ENCODE data around the gene PSTPIP2. TPM values are rescaled to one million over a fixed set of nuclear protein-coding genes. Genes with fewer than 3 reads are reported as not detected.
"Not testable (repeated sequence)": the region's sequence is repeated elsewhere in the genome, so short reads cannot be mapped to it uniquely, and the experiment has no call there.

The PSTPIP2 gene
- total and polyA plus RNA-seq, 2 experiments from 2014 or later: 11.9 to 24.5 TPM

DNA sequence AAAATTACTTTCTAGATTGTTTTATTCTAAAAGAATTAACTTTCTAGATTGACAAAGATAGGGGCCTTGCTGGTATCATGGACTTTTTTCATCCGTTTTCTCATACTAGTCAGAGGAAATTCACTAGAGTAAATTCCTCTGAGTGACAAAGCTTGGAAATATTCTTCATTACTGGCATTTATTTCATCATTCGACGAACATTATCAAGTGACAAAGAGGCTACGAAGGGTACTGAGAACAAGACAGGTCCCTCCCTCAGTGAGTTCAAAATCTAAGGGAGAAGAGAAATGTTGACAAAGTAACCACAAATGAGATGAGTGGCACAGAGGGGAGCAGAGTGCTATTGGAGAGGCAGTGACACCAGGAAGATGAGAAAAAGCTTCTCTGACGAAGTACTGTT, 109.2 kb downstream of the PSTPIP2 start:
- peak overlapping the region; percentile 55 for H3K27ac ChIP-seq
- H3K27me3 ChIP-seq: no peaks in the 10 kb centered on the region
- H3K9me2 ChIP-seq (replicated peaks; ENCODE audit: insufficient read depth): no peaks in the 10 kb centered on the region
- H3K79me2 ChIP-seq: peaks cover 86% of the 10 kb centered on the region
- no peak overlapping the region for H3K4me3 ChIP-seq
- H3K4me1 ChIP-seq (ENCODE audit: insufficient read depth): peaks cover 7% of the 10 kb centered on the region
- no peaks in the 10 kb centered on the region for H3K36me3 ChIP-seq (replicated peaks; ENCODE audit: insufficient read depth, low read depth)
- no peak overlapping the region for H2AFZ ChIP-seq
- TF ChIP-seq EZH2 (IDR thresholded peaks at IDR 0.05; ENCODE audit: borderline replicate concordance): no peak
- TF ChIP-seq, protein P1, sequence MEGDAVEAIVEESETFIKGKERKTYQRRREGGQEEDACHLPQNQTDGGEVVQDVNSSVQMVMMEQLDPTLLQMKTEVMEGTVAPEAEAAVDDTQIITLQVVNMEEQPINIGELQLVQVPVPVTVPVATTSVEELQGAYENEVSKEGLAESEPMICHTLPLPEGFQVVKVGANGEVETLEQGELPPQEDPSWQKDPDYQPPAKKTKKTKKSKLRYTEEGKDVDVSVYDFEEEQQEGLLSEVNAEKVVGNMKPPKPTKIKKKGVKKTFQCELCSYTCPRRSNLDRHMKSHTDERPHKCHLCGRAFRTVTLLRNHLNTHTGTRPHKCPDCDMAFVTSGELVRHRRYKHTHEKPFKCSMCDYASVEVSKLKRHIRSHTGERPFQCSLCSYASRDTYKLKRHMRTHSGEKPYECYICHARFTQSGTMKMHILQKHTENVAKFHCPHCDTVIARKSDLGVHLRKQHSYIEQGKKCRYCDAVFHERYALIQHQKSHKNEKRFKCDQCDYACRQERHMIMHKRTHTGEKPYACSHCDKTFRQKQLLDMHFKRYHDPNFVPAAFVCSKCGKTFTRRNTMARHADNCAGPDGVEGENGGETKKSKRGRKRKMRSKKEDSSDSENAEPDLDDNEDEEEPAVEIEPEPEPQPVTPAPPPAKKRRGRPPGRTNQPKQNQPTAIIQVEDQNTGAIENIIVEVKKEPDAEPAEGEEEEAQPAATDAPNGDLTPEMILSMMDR (IDR thresholded peaks at IDR 0.05; ENCODE audit: poor library complexity): no peak
- no peak for TF ChIP-seq EZH2phosphoT487 (IDR thresholded peaks at IDR 0.05; ENCODE audit: low read depth, severe bottlenecking, unreplicated experiment)
- no peak overlapping the region for H3K4me2 ChIP-seq
- 93% methylated on average over 5 of the region's 5 CpGs for WGBS (ENCODE audit: low lambda C conversion rate, missing lambda C conversion rate)
- no peak for DNase-seq (ENCODE audit: low spot score)
- H4K20me1 ChIP-seq (ENCODE audit: insufficient read depth, poor library complexity, severe bottlenecking): peaks cover 17% of the 10 kb centered on the region
- H3K9me3 ChIP-seq (ENCODE audit: low read depth): no peaks in the 10 kb centered on the region

DNA sequence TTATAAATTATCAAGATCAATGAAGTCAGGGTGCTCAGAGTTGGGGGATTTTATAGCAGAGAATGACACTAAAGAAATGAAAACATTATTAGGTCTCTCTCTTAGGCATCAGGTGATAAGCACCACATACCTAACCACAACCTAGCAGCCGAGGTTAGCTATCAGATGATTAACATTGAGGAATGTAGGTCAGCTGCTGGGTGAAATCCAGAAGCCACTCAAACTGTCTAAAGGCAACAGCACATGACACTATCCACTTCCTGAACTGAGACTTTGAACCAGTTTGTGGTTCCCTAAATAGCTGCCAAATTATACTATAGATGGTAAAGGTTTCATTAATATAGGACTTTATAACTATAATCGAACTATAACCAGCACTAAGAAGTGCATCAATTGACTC, 109.6 kb downstream of the PSTPIP2 start:
- peak; percentile 36 for DNase-seq (ENCODE audit: low spot score)
- no peak overlapping the region for H3K4me3 ChIP-seq
- WGBS (ENCODE audit: low lambda C conversion rate, missing lambda C conversion rate): 45% methylated on average over 2 of the region's 2 CpGs
- H3K9me2 ChIP-seq (replicated peaks; ENCODE audit: insufficient read depth): no peaks in the 10 kb centered on the region
- H3K4me1 ChIP-seq (ENCODE audit: insufficient read depth): peaks cover 7% of the 10 kb centered on the region
- H3K4me2 ChIP-seq: no peak overlapping the region
- no peaks in the 10 kb centered on the region for H3K9me3 ChIP-seq (ENCODE audit: low read depth)
- TF ChIP-seq EZH2 (IDR thresholded peaks at IDR 0.05; ENCODE audit: borderline replicate concordance): no peak
- TF ChIP-seq, protein P1 (IDR thresholded peaks at IDR 0.05; ENCODE audit: poor library complexity): no peak
- no peak for TF ChIP-seq EZH2phosphoT487 (IDR thresholded peaks at IDR 0.05; ENCODE audit: low read depth, severe bottlenecking, unreplicated experiment)
- peak overlapping the region; percentile 55 for H3K27ac ChIP-seq
- peaks cover 17% of the 10 kb centered on the region for H4K20me1 ChIP-seq (ENCODE audit: insufficient read depth, poor library complexity, severe bottlenecking)
- H2AFZ ChIP-seq: no peak overlapping the region
- no peaks in the 10 kb centered on the region for H3K27me3 ChIP-seq
- peaks cover 88% of the 10 kb centered on the region for H3K79me2 ChIP-seq
- H3K36me3 ChIP-seq (replicated peaks; ENCODE audit: insufficient read depth, low read depth): no peaks in the 10 kb centered on the region

DNA sequence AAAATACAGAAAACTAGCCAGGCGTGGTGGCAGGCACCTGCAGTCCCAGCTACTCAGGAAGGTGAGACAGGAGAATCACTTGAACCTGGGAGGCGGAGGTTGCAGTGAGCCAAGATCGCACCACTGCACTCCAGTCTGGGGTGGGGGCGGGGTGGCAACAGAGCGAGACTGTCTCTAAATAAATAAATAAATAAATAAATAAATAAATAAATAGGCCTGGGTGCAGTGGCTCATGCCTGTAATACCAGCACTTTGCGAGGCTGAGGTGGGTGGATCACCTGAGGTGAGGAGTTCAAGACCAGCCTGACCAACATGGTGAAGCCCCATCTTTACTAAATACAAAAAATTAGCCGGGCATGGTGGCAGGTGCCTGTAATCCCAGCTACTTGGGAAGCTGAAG, 112.6 kb downstream of the PSTPIP2 start:
- H3K9me2 ChIP-seq (replicated peaks; ENCODE audit: insufficient read depth); H3K9me3 ChIP-seq (ENCODE audit: low read depth); H3K4me1 ChIP-seq (ENCODE audit: insufficient read depth); H3K27me3 ChIP-seq; H3K27ac ChIP-seq; DNase-seq (ENCODE audit: low spot score); H3K4me2 ChIP-seq; H3K4me3 ChIP-seq; H3K36me3 ChIP-seq (replicated peaks; ENCODE audit: insufficient read depth, low read depth); H2AFZ ChIP-seq: not testable (repeated sequence)
- 93% methylated on average over 4 of the region's 7 CpGs for WGBS (ENCODE audit: low lambda C conversion rate, missing lambda C conversion rate)
- peaks cover 79% of the 10 kb centered on the region for H3K79me2 ChIP-seq
- H4K20me1 ChIP-seq (ENCODE audit: insufficient read depth, poor library complexity, severe bottlenecking): peaks cover 22% of the 10 kb centered on the region

DNA sequence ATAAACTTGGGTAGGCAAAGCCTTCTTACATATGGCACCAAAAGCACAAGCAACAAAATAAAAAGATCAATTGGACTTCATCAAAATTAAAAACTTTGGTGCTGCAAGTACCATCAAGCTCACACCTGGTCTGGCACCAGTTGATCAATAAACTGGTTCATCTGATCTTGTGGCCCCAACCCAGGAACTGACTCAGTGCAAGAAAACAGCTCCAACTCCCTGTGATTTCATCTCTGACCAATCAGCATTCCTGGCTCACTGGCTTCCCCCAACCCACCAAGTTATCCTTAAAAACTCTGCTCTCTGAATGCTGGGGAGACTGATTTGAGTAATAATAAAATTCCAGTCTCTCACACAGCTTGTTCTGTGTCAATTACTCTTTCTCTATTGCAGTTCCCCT, 113.3 kb downstream of the PSTPIP2 start:
- H3K27ac ChIP-seq: no peak overlapping the region
- H3K79me2 ChIP-seq: peaks cover 72% of the 10 kb centered on the region
- H4K20me1 ChIP-seq (ENCODE audit: insufficient read depth, poor library complexity, severe bottlenecking): peaks cover 22% of the 10 kb centered on the region
- no peaks in the 10 kb centered on the region for H3K27me3 ChIP-seq
- no peaks in the 10 kb centered on the region for H3K9me2 ChIP-seq (replicated peaks; ENCODE audit: insufficient read depth)
- TF ChIP-seq, protein P1 (IDR thresholded peaks at IDR 0.05; ENCODE audit: poor library complexity): no peak
- TF ChIP-seq EZH2phosphoT487 (IDR thresholded peaks at IDR 0.05; ENCODE audit: low read depth, severe bottlenecking, unreplicated experiment) (no peak), EZH2 (IDR thresholded peaks at IDR 0.05; ENCODE audit: borderline replicate concordance) (no peak)
- no peak overlapping the region for H3K4me2 ChIP-seq
- no peaks in the 10 kb centered on the region for H3K36me3 ChIP-seq (replicated peaks; ENCODE audit: insufficient read depth, low read depth)
- DNase-seq (ENCODE audit: low spot score): no peak
- H3K4me3 ChIP-seq: no peak overlapping the region
- H3K9me3 ChIP-seq (ENCODE audit: low read depth): no peaks in the 10 kb centered on the region
- H3K4me1 ChIP-seq (ENCODE audit: insufficient read depth): no peaks in the 10 kb centered on the region
- H2AFZ ChIP-seq: no peak overlapping the region

Measured in hepatocyte (in vitro differentiated cells).